RWPE2 (cell line): Measurements from ENCODE around the gene FADS1.

Experiments used
- ATAC-seq: fragments of 200-7000 bp; cut with Tn5 transposase; 3 replicates; pipeline ENCODE4 v1.9.1; 2021; ENCODE audit warnings: low read depth
- DNase-seq: peaks from one replicate; pipeline ENCODE4 v3.0.0-alpha.2; 2020; ENCODE audit warnings: low spot score
- H3K27ac ChIP-seq: fragments of 450-650 bp; 2 replicates; pipeline ENCODE4 v1.5.1; 2017; ENCODE audit warnings: mild to moderate bottlenecking; ENCODE audit not compliant: poor library complexity, severe bottlenecking
- H3K27me3 ChIP-seq: fragments of 250-450 bp; sonication (Bioruptor Pico); 2 replicates; pipeline ENCODE4 v1.5.1; 2021; ENCODE audit warnings: mild to moderate bottlenecking, moderate library complexity; ENCODE audit not compliant: insufficient read depth, poor library complexity, severe bottlenecking
- H3K36me3 ChIP-seq: fragments of 250-450 bp; sonication (Bioruptor Pico); 2 replicates; pipeline ENCODE4 v1.5.1; 2020; ENCODE audit warnings: low read depth, mild to moderate bottlenecking, moderate library complexity
- H3K4me1 ChIP-seq: fragments of 250-450 bp; sonication (Bioruptor Pico); 2 replicates; pipeline ENCODE4 v1.5.1; 2021; ENCODE audit warnings: mild to moderate bottlenecking, moderate library complexity; ENCODE audit not compliant: insufficient read depth, poor library complexity, severe bottlenecking
- H3K4me3 ChIP-seq: fragments of 250-450 bp; sonication (Bioruptor Pico); 2 replicates; pipeline ENCODE4 v1.5.1; 2021; ENCODE audit warnings: mild to moderate bottlenecking, moderate library complexity; ENCODE audit not compliant: severe bottlenecking
- H3K9me3 ChIP-seq: fragments of 250-450 bp; sonication (Bioruptor Pico); 2 replicates; pipeline ENCODE4 v1.5.1; 2021; ENCODE audit warnings: mild to moderate bottlenecking, moderate library complexity; ENCODE audit not compliant: severe bottlenecking
- CTCF ChIP-seq: fragments of 450-650 bp; IDR thresholded peaks from one replicate; pipeline ENCODE4 v1.5.1; 2017; ENCODE audit warnings: mild to moderate bottlenecking, moderate library complexity; ENCODE audit not compliant: poor library complexity, severe bottlenecking

FADS1 gene

GRCh38 chr11:61775606-61776554 lies 40.9 kb downstream of the FADS1 start:
- Histone ChIP-seq H3K4me1 (no peaks in the 10 kb centered on the region), H3K4me3 (no peak overlapping the region), H3K27ac (no peak overlapping the region), H3K27me3 (no peaks in the 10 kb centered on the region), H3K36me3 (no peaks in the 10 kb centered on the region), H3K9me3 (no peaks in the 10 kb centered on the region)
- ATAC-seq = no peak
- no peak for TF ChIP-seq CTCF
- no peak for DNase-seq

DNA sequence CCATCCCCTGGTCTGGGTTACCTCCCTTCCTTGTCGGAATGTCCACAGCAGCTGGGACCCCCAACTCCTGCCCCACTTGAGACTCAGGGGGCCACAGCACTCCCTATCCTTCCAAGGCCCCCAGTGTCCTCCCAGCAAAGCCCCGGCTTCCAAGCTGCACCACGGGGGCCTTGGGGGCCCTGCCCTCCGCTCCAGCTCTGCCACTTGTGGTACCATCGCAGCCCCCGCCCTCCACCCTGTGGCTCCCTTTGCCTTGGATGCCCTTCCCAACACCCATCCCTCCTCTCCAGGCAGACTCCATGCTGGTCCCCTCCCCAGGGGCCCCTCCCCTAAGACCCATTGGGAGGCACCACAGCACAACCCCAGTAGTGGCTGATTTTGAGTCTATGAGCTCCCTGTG lies 41.7 kb downstream of the FADS1 start:
- H3K4me1 ChIP-seq = no peaks in the 10 kb centered on the region
- DNase-seq (no peak), ATAC-seq (no peak)
- no peaks in the 10 kb centered on the region for H3K9me3 ChIP-seq
- H3K27ac ChIP-seq = no peak overlapping the region
- no peaks in the 10 kb centered on the region for H3K36me3 ChIP-seq
- no peaks in the 10 kb centered on the region for H3K27me3 ChIP-seq
- no peak for TF ChIP-seq CTCF
- no peak overlapping the region for H3K4me3 ChIP-seq

DNA sequence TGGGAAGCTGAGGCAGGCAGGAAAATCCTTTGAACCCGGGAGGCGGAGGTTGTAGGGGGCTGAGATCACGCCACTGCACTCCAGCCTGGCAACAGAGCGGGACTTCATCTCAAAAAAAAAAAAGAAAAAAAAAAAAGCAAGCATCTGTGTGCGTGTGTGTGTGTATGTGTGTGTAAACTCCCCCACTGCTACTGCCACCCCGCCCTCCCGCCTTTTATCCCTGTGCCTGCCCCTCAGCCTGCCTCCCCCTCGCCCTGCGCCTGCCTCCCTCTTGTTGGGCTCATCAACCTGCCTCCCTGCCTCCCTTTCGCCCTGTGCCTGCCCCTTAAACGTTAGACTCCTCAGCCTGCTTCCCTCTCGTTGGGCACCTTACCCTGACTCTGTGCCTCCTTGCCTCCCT lies 42.4 kb downstream of the FADS1 start:
- ATAC-seq = no peak
- Histone ChIP-seq H3K4me1 (no peaks in the 10 kb centered on the region), H3K9me3 (no peaks in the 10 kb centered on the region), H3K27ac (no peak overlapping the region), H3K36me3 (no peaks in the 10 kb centered on the region), H3K27me3 (no peaks in the 10 kb centered on the region), H3K4me3 (no peak overlapping the region)
- DNase-seq = no peak
- no peak for TF ChIP-seq CTCF

GRCh38 chr11:61773809-61774208 lies 43.0 kb downstream of the FADS1 start:
- Histone ChIP-seq H3K27ac (no peak overlapping the region), H3K27me3 (no peaks in the 10 kb centered on the region), H3K4me3 (no peak overlapping the region), H3K36me3 (no peaks in the 10 kb centered on the region), H3K4me1 (no peaks in the 10 kb centered on the region), H3K9me3 (no peaks in the 10 kb centered on the region)
- ATAC-seq (no peak), DNase-seq (no peak)
- TF ChIP-seq CTCF = no peak

DNA sequence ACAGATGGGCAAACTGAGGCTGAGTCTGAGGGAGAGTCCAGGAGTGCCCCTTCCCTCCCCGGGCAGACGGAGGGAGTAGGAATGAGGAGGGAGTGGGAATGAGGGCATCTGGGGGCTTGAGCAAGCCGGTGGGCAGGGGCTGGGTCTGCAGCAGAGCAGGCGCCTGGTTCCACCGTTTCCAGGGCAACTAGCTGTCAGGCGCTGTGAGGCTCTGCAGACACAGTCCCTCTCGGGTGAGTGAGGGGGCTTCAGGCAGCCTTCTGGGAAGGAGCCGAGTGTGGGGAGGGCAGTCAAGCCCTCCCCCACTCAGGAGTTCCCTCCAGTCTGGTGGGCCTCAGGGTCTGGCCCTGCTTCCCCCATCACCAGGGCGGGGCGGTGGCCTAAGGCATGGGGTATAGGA lies 43.4 kb downstream of the FADS1 start:
- H3K27me3 ChIP-seq = no peaks in the 10 kb centered on the region
- H3K4me1 ChIP-seq = no peaks in the 10 kb centered on the region
- ATAC-seq (no peak), DNase-seq (no peak)
- no peak overlapping the region for H3K27ac ChIP-seq
- no peak overlapping the region for H3K4me3 ChIP-seq
- no peaks in the 10 kb centered on the region for H3K36me3 ChIP-seq
- H3K9me3 ChIP-seq = no peaks in the 10 kb centered on the region
- no peak for TF ChIP-seq CTCF
